Dermis lymphatic vessel endothelial cell (primary cell): ENCODE results near the gene ADAM11. TPM values are rescaled to one million over a fixed set of nuclear protein-coding genes. Genes with fewer than 3 reads are reported as not detected.

ENCODE experiments used
- total RNA-seq: library from RNA; depleted of rRNA; stranded (reverse); fragments of >200 nt; gene quantifications from 2 replicates; pipeline ENCODE4 v1.2.1, GENCODE V29; 2014

The ADAM11 gene
- total RNA-seq = under 0.01 TPM in 1 of 2 replicates, not detected in the other

GRCh38 chr17:44758414-44759085 is at the start of gene ADAM11:
Gene ADAM11 (plus strand): TSS chr17:44758988. CDS start chr17:44759200, 212 bp downstream.

GRCh38 chr17:44829523-44830358 is 71.0 kb downstream of the ADAM11 start, which contains the start of gene GJC1:
Gene GJC1 (minus strand): TSS chr17:44830287. CDS start chr17:44805817, 24,470 bp downstream.

Other genes with a start within 250 kb of the ADAM11 start
- gene FZD2, start 201.5 kb upstream of the ADAM11 start, total RNA-seq = 0.17 and 0.22 TPM in 2 replicates
- not detected in 2 replicates for gene MEIOC, start 102.5 kb upstream of the ADAM11 start, total RNA-seq
- gene CCDC43, start 69.2 kb upstream of the ADAM11 start, total RNA-seq = 31.1 and 35.2 TPM in 2 replicates
- 0.98 and 1.7 TPM in 2 replicates for gene DBF4B, start 50.3 kb upstream of the ADAM11 start, total RNA-seq
- gene GJC1, start 71.3 kb downstream of the ADAM11 start, total RNA-seq = 2.9 and 4.6 TPM in 2 replicates
- gene HIGD1B, start 88.9 kb downstream of the ADAM11 start, total RNA-seq = not detected in 2 replicates
- gene EFTUD2, start 140.5 kb downstream of the ADAM11 start, total RNA-seq = 112 and 155 TPM in 2 replicates
- not detected in 2 replicates for gene GFAP, start 156.5 kb downstream of the ADAM11 start, total RNA-seq
- 0.33 and 0.34 TPM in 2 replicates for gene KIF18B, start 188.8 kb downstream of the ADAM11 start, total RNA-seq
- not detected in 2 replicates for gene C1QL1, start 209.3 kb downstream of the ADAM11 start, total RNA-seq